Femur (tissue), 1 donor: ENCODE measurements around the gene HIPK2.

Experiments
- DNase-seq: peaks from one replicate; pipeline ENCODE4 v3.0.0-alpha.2; 2017

The HIPK2 gene

GRCh38 chr7:139645572-139646523 lies 131.9 kb downstream of the HIPK2 start:
- DNase-seq, result peak; percentile 86

GRCh38 chr7:139643951-139644585 lies 133.7 kb downstream of the HIPK2 start:
- no peak for DNase-seq

GRCh38 chr7:139642283-139642682 lies 135.5 kb downstream of the HIPK2 start:
- DNase-seq, result no peak

- DNase-seq, result no peak
Observed at GRCh38 chr7:139641337-139641992, 136.3 kb downstream of the HIPK2 start.

GRCh38 chr7:139640681-139641080 lies 137.1 kb downstream of the HIPK2 start:
- no peak for DNase-seq

GRCh38 chr7:139639563-139639962 lies 138.2 kb downstream of the HIPK2 start:
- no peak for DNase-seq

- DNase-seq, result no peak
Observed at GRCh38 chr7:139635526-139636302, 142.1 kb downstream of the HIPK2 start.

GRCh38 chr7:139634087-139634486 lies 143.7 kb downstream of the HIPK2 start:
- no peak for DNase-seq

- DNase-seq, result no peak
Observed at GRCh38 chr7:139631520-139632031, 146.2 kb downstream of the HIPK2 start.

- DNase-seq, result no peak
Observed at GRCh38 chr7:139630643-139631519, 146.9 kb downstream of the HIPK2 start.

- DNase-seq, result no peak
Observed at GRCh38 chr7:139629392-139630082, 148.3 kb downstream of the HIPK2 start.

GRCh38 chr7:139627831-139628230 lies 150.0 kb downstream of the HIPK2 start:
- no peak for DNase-seq

- DNase-seq, result no peak
Observed at GRCh38 chr7:139626817-139627216, 151.0 kb downstream of the HIPK2 start.

- DNase-seq, result no peak
Observed at GRCh38 chr7:139623518-139623917, 154.3 kb downstream of the HIPK2 start.

GRCh38 chr7:139620676-139621344 lies 157.0 kb downstream of the HIPK2 start:
- DNase-seq, result no peak

- no peak for DNase-seq
Observed at GRCh38 chr7:139619367-139619657, 158.5 kb downstream of the HIPK2 start.

- DNase-seq, result no peak
Observed at GRCh38 chr7:139618482-139619366, 159.1 kb downstream of the HIPK2 start.

GRCh38 chr7:139617074-139617473 lies 160.7 kb downstream of the HIPK2 start:
- DNase-seq, result no peak

GRCh38 chr7:139614886-139615285 lies 162.9 kb downstream of the HIPK2 start:
- DNase-seq, result no peak
